H9 (cell line): Measurements from ENCODE around the gene ZNFX1. TPM values are rescaled to one million over a fixed set of nuclear protein-coding genes. Genes with fewer than 3 reads are reported as not detected.

Experiments used
- DNase-seq: peaks from one replicate; pipeline ENCODE4 v3.0.0-alpha.2; 2017
- H2AFZ ChIP-seq: one replicate; pipeline ENCODE4 v1.6.1; 2013; ENCODE audit warnings: mild to moderate bottlenecking, low read length, control low read depth, moderate library complexity
- H2AK5ac ChIP-seq: 2 replicates; pipeline ENCODE4 v1.6.1; 2013; ENCODE audit warnings: low read length, control low read depth, mixed read lengths; ENCODE audit not compliant: insufficient read length
- H2BK120ac ChIP-seq: one replicate; pipeline ENCODE4 v1.6.1; 2013; ENCODE audit warnings: low read depth, mild to moderate bottlenecking, low read length, control low read depth, inconsistent platforms; ENCODE audit not compliant: poor library complexity, severe bottlenecking
- H2BK12ac ChIP-seq: 2 replicates; pipeline ENCODE4 v1.6.1; 2013; ENCODE audit warnings: low read length, control low read depth, mixed read lengths, low read depth; ENCODE audit not compliant: insufficient read length
- H2BK15ac ChIP-seq: 2 replicates; pipeline ENCODE4 v1.6.1; 2013; ENCODE audit warnings: low read depth, low read length, control low read depth
- H2BK20ac ChIP-seq: one replicate; pipeline ENCODE4 v1.6.1; 2013; ENCODE audit warnings: low read depth, mild to moderate bottlenecking, low read length, control low read depth, inconsistent platforms; ENCODE audit not compliant: poor library complexity, severe bottlenecking
- H2BK5ac ChIP-seq: 2 replicates; pipeline ENCODE4 v1.6.1; 2013; ENCODE audit warnings: low read length, control low read depth, mixed read lengths; ENCODE audit not compliant: insufficient read length
- H3K14ac ChIP-seq: 2 replicates; pipeline ENCODE4 v1.6.1; 2013; ENCODE audit warnings: low read length, control low read depth; ENCODE audit not compliant: insufficient read depth
- H3K18ac ChIP-seq: 2 replicates; pipeline ENCODE4 v1.6.1; 2013; ENCODE audit warnings: low read depth, mild to moderate bottlenecking, mixed read lengths, low read length, control low read depth; ENCODE audit not compliant: insufficient read length
- H3K23ac ChIP-seq: 2 replicates; pipeline ENCODE4 v1.6.1; 2013; ENCODE audit warnings: low read length, control low read depth, mixed read lengths, low read depth; ENCODE audit not compliant: insufficient read length
- H3K23me2 ChIP-seq: 2 replicates; pipeline ENCODE4 v1.6.1; 2013; ENCODE audit warnings: low read depth, mild to moderate bottlenecking, mixed read lengths, low read length, control low read depth; ENCODE audit not compliant: insufficient read length, poor library complexity, severe bottlenecking
- H3K27ac ChIP-seq: 2 replicates; pipeline ENCODE4 v1.5.1; 2013; ENCODE audit warnings: low read length, control low read depth, mixed read lengths, low read depth; ENCODE audit not compliant: insufficient read length
- H3K27me3 ChIP-seq: 2 replicates; pipeline ENCODE4 v1.6.1; 2013; ENCODE audit warnings: low read length, control low read depth, inconsistent platforms; ENCODE audit not compliant: insufficient read depth
- H3K4ac ChIP-seq: 2 replicates; pipeline ENCODE4 v1.6.1; 2013; ENCODE audit warnings: low read depth, mild to moderate bottlenecking, control low read depth, inconsistent platforms, low read length, moderate library complexity
- H3K4me1 ChIP-seq: 2 replicates; pipeline ENCODE4 v1.6.1; 2013; ENCODE audit warnings: low read length, control low read depth, inconsistent platforms; ENCODE audit not compliant: insufficient read depth
- H3K4me2 ChIP-seq: 2 replicates; pipeline ENCODE4 v1.6.1; 2013; ENCODE audit warnings: low read length, control low read depth, mixed read lengths; ENCODE audit not compliant: insufficient read length, insufficient read depth
- H3K56ac ChIP-seq: 2 replicates; pipeline ENCODE4 v1.6.1; 2013; ENCODE audit warnings: low read depth, mild to moderate bottlenecking, mixed read lengths, low read length, control low read depth; ENCODE audit not compliant: insufficient read length
- H3K79me1 ChIP-seq: 2 replicates; pipeline ENCODE4 v1.6.1; 2013; ENCODE audit warnings: low read depth, mild to moderate bottlenecking, moderate library complexity, low read length, control low read depth, inconsistent platforms; ENCODE audit not compliant: insufficient read depth, poor library complexity, severe bottlenecking
- H3K79me2 ChIP-seq: 2 replicates; pipeline ENCODE4 v1.6.1; 2013; ENCODE audit warnings: low read length, control low read depth, inconsistent platforms; ENCODE audit not compliant: insufficient read depth
- H3K9ac ChIP-seq: 2 replicates; pipeline ENCODE4 v1.6.1; 2013; ENCODE audit warnings: low read length, control low read depth, mixed read lengths; ENCODE audit not compliant: insufficient read length; ENCODE audit errors: extremely low read depth
- H3K9me3 ChIP-seq: one replicate; pipeline ENCODE4 v1.6.1; 2013; ENCODE audit warnings: low read depth, low read length, inconsistent platforms; ENCODE audit not compliant: control insufficient read depth
- H3T11ph ChIP-seq: one replicate; pipeline ENCODE4 v1.6.1; 2013; ENCODE audit warnings: mild to moderate bottlenecking, low read length, control low read depth, inconsistent platforms
- H4K20me1 ChIP-seq: one replicate; pipeline ENCODE4 v1.6.1; 2013; ENCODE audit not compliant: control insufficient read depth, insufficient read length, insufficient read depth
- H4K5ac ChIP-seq: 2 replicates; pipeline ENCODE4 v1.6.1; 2013; ENCODE audit warnings: low read depth, mild to moderate bottlenecking, mixed read lengths, low read length, control low read depth; ENCODE audit not compliant: insufficient read length
- H4K8ac ChIP-seq: replicated peaks from 2 replicates; pipeline ENCODE4 v1.6.1; 2013; ENCODE audit warnings: low read length, control low read depth, mixed read lengths, low read depth; ENCODE audit not compliant: insufficient read length
- H4K91ac ChIP-seq: 2 replicates; pipeline ENCODE4 v1.6.1; 2013; ENCODE audit warnings: low read depth, mild to moderate bottlenecking, moderate library complexity, mixed read lengths, low read length, control low read depth; ENCODE audit not compliant: insufficient read length
- H3K27ac Mint-ChIP-seq, 3 experiments: 2 replicates in 2 of 3; 3 replicates in 1 of 3; pipeline ENCODE4 v1.8.0; 2020 to 2021; ENCODE audit warnings: mixed read lengths in 3 of 3, mild to moderate bottlenecking in 1 of 3, moderate library complexity in 1 of 3
- H3K27me3 Mint-ChIP-seq: 2 replicates; pipeline ENCODE4 v1.8.0; 2021; ENCODE audit warnings: low read depth, mild to moderate bottlenecking, moderate library complexity, mixed read lengths
- H3K36me3 Mint-ChIP-seq, 3 experiments: 2 replicates in 2 of 3; 3 replicates in 1 of 3; pipeline ENCODE4 v1.8.0; 2020 to 2021; ENCODE audit warnings: low read depth in 3 of 3, mixed read lengths in 3 of 3; ENCODE audit not compliant: insufficient read depth in 1 of 3
- H3K4me1 Mint-ChIP-seq, 2 experiments: 2 replicates each; pipeline ENCODE4 v1.8.0; 2020; ENCODE audit warnings: mixed read lengths in 2 of 2
- H3K4me3 Mint-ChIP-seq, 2 experiments: 2 replicates in 1 of 2; 3 replicates in 1 of 2; pipeline ENCODE4 v1.8.0; 2020 to 2021; ENCODE audit warnings: mild to moderate bottlenecking in 2 of 2, mixed read lengths in 2 of 2, moderate library complexity in 1 of 2
- H3K9me3 Mint-ChIP-seq, 2 experiments: 2 replicates in 1 of 2; 3 replicates in 1 of 2; pipeline ENCODE4 v1.8.0; 2020; ENCODE audit warnings: mild to moderate bottlenecking in 2 of 2, mixed read lengths in 2 of 2, moderate library complexity in 1 of 2
- total RNA-seq: library from RNA; stranded (reverse); gene quantifications from 2 replicates; pipeline ENCODE4 v1.2.1, GENCODE V29; 2021
- TF ChIP-seq, protein P1 (sequence below): fragments of 200-600 bp; sonication (generic); conservative IDR thresholded peaks from 3 replicates; pipeline ENCODE4 v1.8.0; 2021; ENCODE audit warnings: antibody characterized with exemption, mild to moderate bottlenecking

Gene ZNFX1
- total RNA-seq, 1 experiment from 2014 or later: 13.3 TPM

DNA sequence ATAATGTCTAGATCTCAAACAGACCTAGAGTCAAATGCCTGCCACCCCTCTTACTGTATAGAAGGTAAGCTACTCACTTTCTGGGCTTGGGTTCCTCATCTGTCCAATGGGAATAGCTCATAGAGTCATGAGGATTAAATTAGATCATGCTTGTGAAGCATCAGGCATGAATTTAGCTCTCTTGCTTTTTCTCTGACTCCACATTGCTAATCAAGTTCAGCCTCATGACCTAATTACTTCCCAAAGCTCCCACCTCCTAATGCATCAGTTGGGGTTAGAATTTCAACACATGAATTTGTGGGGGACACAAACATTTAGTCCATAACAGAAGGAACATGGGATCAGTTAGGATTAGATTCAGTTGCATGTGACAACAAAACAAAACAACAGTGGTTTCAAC, 63.3 kb downstream of the ZNFX1 start:
- Histone ChIP-seq H3K4me2 (no peak overlapping the region), H3K23ac (no peak overlapping the region), H3K18ac (no peak overlapping the region), H2BK20ac (no peak overlapping the region), H2AK5ac (no peak overlapping the region), H3K14ac (no peak overlapping the region), H3K27me3 (no peaks in the 10 kb centered on the region), H3K9ac (no peak overlapping the region), H3K23me2 (peaks cover 3% of the 10 kb centered on the region), H3K4me1 (no peaks in the 10 kb centered on the region), H2BK15ac (no peak overlapping the region), H4K8ac (no peak overlapping the region), H3T11ph (no peak overlapping the region), H3K79me2 (no peaks in the 10 kb centered on the region), H3K79me1 (no peaks in the 10 kb centered on the region), H2BK120ac (no peak overlapping the region), H2BK5ac (no peak overlapping the region), H3K27ac (no peak overlapping the region), H2AFZ (no peak overlapping the region), H4K5ac (no peak overlapping the region), H2BK12ac (no peak overlapping the region), H4K91ac (no peak overlapping the region), H3K9me3 (no peaks in the 10 kb centered on the region), H4K20me1 (no peaks in the 10 kb centered on the region), H3K4ac (no peak overlapping the region), H3K56ac (no peak overlapping the region)
- Mint-ChIP-seq H3K9me3 (peaks cover 3 to 7% of the 10 kb centered on the region in 2 experiments), H3K36me3 (peaks cover 0 to 4% (median 0%) of the 10 kb centered on the region in 3 experiments; a peak in 2 of 7 replicates), H3K4me3 (no peak overlapping the region), H3K27me3 (no peaks in the 10 kb centered on the region; the same call in 1 of the 2 replicates), H3K4me1 (peaks cover 9% of the 10 kb centered on the region in 2 experiments), H3K27ac (no peak overlapping the region)
- DNase-seq: no peak
- TF ChIP-seq, protein P1, sequence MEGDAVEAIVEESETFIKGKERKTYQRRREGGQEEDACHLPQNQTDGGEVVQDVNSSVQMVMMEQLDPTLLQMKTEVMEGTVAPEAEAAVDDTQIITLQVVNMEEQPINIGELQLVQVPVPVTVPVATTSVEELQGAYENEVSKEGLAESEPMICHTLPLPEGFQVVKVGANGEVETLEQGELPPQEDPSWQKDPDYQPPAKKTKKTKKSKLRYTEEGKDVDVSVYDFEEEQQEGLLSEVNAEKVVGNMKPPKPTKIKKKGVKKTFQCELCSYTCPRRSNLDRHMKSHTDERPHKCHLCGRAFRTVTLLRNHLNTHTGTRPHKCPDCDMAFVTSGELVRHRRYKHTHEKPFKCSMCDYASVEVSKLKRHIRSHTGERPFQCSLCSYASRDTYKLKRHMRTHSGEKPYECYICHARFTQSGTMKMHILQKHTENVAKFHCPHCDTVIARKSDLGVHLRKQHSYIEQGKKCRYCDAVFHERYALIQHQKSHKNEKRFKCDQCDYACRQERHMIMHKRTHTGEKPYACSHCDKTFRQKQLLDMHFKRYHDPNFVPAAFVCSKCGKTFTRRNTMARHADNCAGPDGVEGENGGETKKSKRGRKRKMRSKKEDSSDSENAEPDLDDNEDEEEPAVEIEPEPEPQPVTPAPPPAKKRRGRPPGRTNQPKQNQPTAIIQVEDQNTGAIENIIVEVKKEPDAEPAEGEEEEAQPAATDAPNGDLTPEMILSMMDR: no peak
